Activated T-cell treated with anti-CD3 and anti-CD28 coated beads, Interleukin-2, amount 50 U/mL, for 1 hour (primary cell): ENCODE measurements around the gene PURB.
A peak's percentile ranks its signal among the peaks of the same experiment; 100 is the strongest.
"Not testable (repeated sequence)": the region's sequence is repeated elsewhere in the genome, so short reads cannot be mapped to it uniquely, and the experiment has no call there.

Source experiments
- DNase-seq: peaks from one replicate; pipeline ENCODE4 v3.0.0-alpha.2; 2020

PURB gene

GRCh38 chr7:44885394-44886317 lies at the start of gene PURB:
Gene PURB (minus strand): TSS chr7:44885530. CDS start chr7:44885348, 182 bp downstream.
- DNase-seq = peak; percentile 98

- DNase-seq = no peak
Observed at GRCh38 chr7:44935016-44935415, 49.7 kb upstream of the PURB start.

GRCh38 chr7:44934510-44934909 lies 49.2 kb upstream of the PURB start:
- not testable (repeated sequence) for DNase-seq

GRCh38 chr7:44930921-44931320 lies 45.6 kb upstream of the PURB start:
- DNase-seq = no peak

- DNase-seq = no peak
Observed at GRCh38 chr7:44922351-44922694, 37.0 kb upstream of the PURB start.

GRCh38 chr7:44921607-44922350 lies 36.4 kb upstream of the PURB start:
- peak; percentile 96 for DNase-seq

- DNase-seq = no peak
Observed at GRCh38 chr7:44920119-44920518, 34.8 kb upstream of the PURB start.

- DNase-seq = no peak
Observed at GRCh38 chr7:44918029-44918428, 32.7 kb upstream of the PURB start.

GRCh38 chr7:44917465-44917864 lies 32.1 kb upstream of the PURB start:
- DNase-seq = no peak

- peak; percentile 62 for DNase-seq
Observed at GRCh38 chr7:44914992-44915607, 29.8 kb upstream of the PURB start.

GRCh38 chr7:44912775-44913347 lies 27.5 kb upstream of the PURB start:
- DNase-seq = no peak

GRCh38 chr7:44911911-44912310 lies 26.6 kb upstream of the PURB start:
- no peak for DNase-seq

GRCh38 chr7:44909596-44910389 lies 24.5 kb upstream of the PURB start:
- DNase-seq = no peak

- no peak for DNase-seq
Observed at GRCh38 chr7:44906965-44907364, 21.6 kb upstream of the PURB start.

- DNase-seq = no peak
Observed at GRCh38 chr7:44905002-44905635, 19.8 kb upstream of the PURB start.

- DNase-seq = no peak
Observed at GRCh38 chr7:44899443-44899842, 14.1 kb upstream of the PURB start.

GRCh38 chr7:44898039-44898438 lies 12.7 kb upstream of the PURB start:
- no peak for DNase-seq

- no peak for DNase-seq
Observed at GRCh38 chr7:44897309-44897708, 12.0 kb upstream of the PURB start.

GRCh38 chr7:44894888-44895580 lies 9.7 kb upstream of the PURB start:
- no peak for DNase-seq

GRCh38 chr7:44893710-44894234 lies 8.4 kb upstream of the PURB start:
- DNase-seq = no peak

- no peak for DNase-seq
Observed at GRCh38 chr7:44891791-44892190, 6.5 kb upstream of the PURB start.
